HCT116 (cell line): Measurements from ENCODE around the gene SLC25A22. TPM values are rescaled to one million over a fixed set of nuclear protein-coding genes. Genes with fewer than 3 reads are reported as not detected.

Experiments
- ATAC-seq: fragments of 200-7000 bp; cut with Tn5 transposase; 2 replicates; pipeline ENCODE4 v1.9.1; 2020; ENCODE audit warnings: mild to moderate bottlenecking, moderate library complexity
- BruUV-seq: library from RNA; stranded (reverse); fragments of 400-500 nt; replicated peaks from 2 replicates; lab custom pipeline; 2021; lab: Mats Ljungman, UMichigan
- CTCF ChIA-PET: fragments of 300-600 bp; sonication (Branson Sonifier 250); formaldehyde crosslinking; loops from one replicate; lab custom pipeline; 2021; ENCODE audit warnings: antibody characterized with exemption; lab: Charles Lee
- POLR2A ChIA-PET: fragments of 300-600, 350-600 bp; sonication (Branson Sonifier 250); formaldehyde crosslinking; loops from one replicate; lab custom pipeline; 2021; ENCODE audit warnings: antibody characterized with exemption; lab: Charles Lee
- RAD21 ChIA-PET, 2 experiments: fragments of 300-600 bp; sonication (Branson Sonifier 250); formaldehyde crosslinking; loops; one replicate each; lab custom pipeline; 2023; ENCODE audit warnings: low total read pairs in 2 of 2; ENCODE audit not compliant: uncharacterized antibody in 2 of 2, unreplicated experiment in 2 of 2, low non-redundant PET in 1 of 2; lab: Charles Lee
- DNase-seq: peaks from one replicate; pipeline ENCODE4 v3.0.0-alpha.2; 2010; ENCODE audit warnings: low read depth, low spot score
- H2AFZ ChIP-seq: fragments of 200-600 bp; shearing (Covaris generic), sonication (generic); 2 replicates; pipeline ENCODE4 v1.6.1; 2017; ENCODE audit warnings: low read depth, mixed run types, mixed read lengths, antibody characterized with exemption, low read length; ENCODE audit not compliant: poor library complexity, severe bottlenecking
- H3K27ac ChIP-seq: 2 replicates; pipeline ENCODE4 v1.5.1; 2012; ENCODE audit warnings: low read depth, low read length
- H3K27me3 ChIP-seq: fragments of 200-600 bp; sonication (generic); 2 replicates; pipeline ENCODE4 v1.6.1; 2016; ENCODE audit warnings: mixed run types, low read length, mixed read lengths; ENCODE audit not compliant: insufficient read depth
- H3K36me3 ChIP-seq, 2 experiments: fragments of 200-500 bp in 1 of 2; fragments of 200-600 bp in 1 of 2; sonication (Bioruptor generic) in 1 of 2; sonication (generic) in 1 of 2; 2 replicates each; pipeline versions ENCODE4 v1.5.1 to v1.6.1; 2014 to 2016; ENCODE audit warnings: low read length in 2 of 2, inconsistent platforms in 1 of 2, mixed read lengths in 1 of 2, mixed run types in 1 of 2; ENCODE audit not compliant: insufficient read depth in 2 of 2, control insufficient read depth in 1 of 2
- H3K4me1 ChIP-seq, 2 experiments: fragments of 200-600 bp in 1 of 2; sonication (generic) in 1 of 2; 2 replicates each; pipeline versions ENCODE4 v1.5.1 to v1.6.1; 2012 to 2017; ENCODE audit warnings: low read length in 2 of 2, inconsistent platforms in 1 of 2, mild to moderate bottlenecking in 1 of 2, mixed read lengths in 1 of 2, mixed run types in 1 of 2, moderate library complexity in 1 of 2; ENCODE audit not compliant: insufficient read depth in 2 of 2, control insufficient read depth in 1 of 2
- H3K4me2 ChIP-seq: fragments of 200-600 bp; sonication (generic); 2 replicates; pipeline ENCODE4 v1.6.1; 2017; ENCODE audit warnings: mixed run types, low read length, mixed read lengths
- H3K4me3 ChIP-seq, 2 experiments: fragments of 200-600 bp in 1 of 2; sonication (generic) in 1 of 2; replicated peaks in 1 of 2; 2 replicates each; pipeline ENCODE4 v1.5.1; 2011 to 2016; ENCODE audit warnings: low read length in 2 of 2, control low read depth in 1 of 2, low read depth in 1 of 2, mild to moderate bottlenecking in 1 of 2, mixed read lengths in 1 of 2, mixed run types in 1 of 2
- H3K79me2 ChIP-seq: fragments of 200-600 bp; sonication (generic); 2 replicates; pipeline ENCODE4 v1.6.1; 2017; ENCODE audit warnings: mild to moderate bottlenecking, mixed run types, low read length, moderate library complexity, mixed read lengths; ENCODE audit not compliant: insufficient read depth
- H3K9ac ChIP-seq: fragments of 200-600 bp; sonication (generic); 2 replicates; pipeline ENCODE4 v1.6.1; 2016; ENCODE audit warnings: low read length, mixed read lengths
- H3K9me2 ChIP-seq: fragments of 200-600 bp; sonication (generic), shearing (Covaris generic); 2 replicates; pipeline ENCODE4 v1.6.1; 2017; ENCODE audit warnings: mixed run types, mild to moderate bottlenecking, moderate library complexity; ENCODE audit not compliant: insufficient read depth
- H3K9me3 ChIP-seq, 2 experiments: fragments of 200-500 bp in 1 of 2; fragments of 200-600 bp in 1 of 2; sonication (Bioruptor generic) in 1 of 2; sonication (generic) in 1 of 2; 2 replicates each; pipeline ENCODE4 v1.6.1; 2014 to 2017; ENCODE audit warnings: low read length in 2 of 2, mixed read lengths in 2 of 2, inconsistent platforms in 1 of 2, low read depth in 1 of 2, mild to moderate bottlenecking in 1 of 2, mixed run types in 1 of 2, moderate library complexity in 1 of 2; ENCODE audit not compliant: control insufficient read depth in 1 of 2, insufficient read depth in 1 of 2
- H4K20me1 ChIP-seq: fragments of 200-600 bp; sonication (generic), shearing (Covaris generic); 2 replicates; pipeline ENCODE4 v1.6.1; 2017; ENCODE audit warnings: mixed run types, mild to moderate bottlenecking, moderate library complexity; ENCODE audit not compliant: insufficient read depth
- EZH2phosphoT487 ChIP-seq: fragments of 200-600 bp; IDR thresholded peaks from 2 replicates; pipeline ENCODE4 v1.6.1; 2018; ENCODE audit warnings: antibody characterized with exemption, borderline replicate concordance
- FOSL1 ChIP-seq: IDR thresholded peaks from 2 replicates; pipeline ENCODE4 v1.6.1; 2012; ENCODE audit warnings: low read depth
- POLR2A ChIP-seq: IDR thresholded peaks from 2 replicates; pipeline ENCODE4 v1.7.0; 2011; ENCODE audit warnings: borderline replicate concordance; ENCODE audit not compliant: insufficient read depth, insufficient read length; ENCODE audit errors: extremely low read depth
- POLR2AphosphoS5 ChIP-seq: IDR thresholded peaks from 2 replicates; pipeline ENCODE4 v1.6.1; 2011; ENCODE audit warnings: mild to moderate bottlenecking, low read depth, low read length, moderate library complexity
- SP1 ChIP-seq: IDR thresholded peaks from 2 replicates; pipeline ENCODE4 v1.6.1; 2012; ENCODE audit warnings: low read depth
- SRF ChIP-seq: IDR thresholded peaks from 2 replicates; pipeline ENCODE4 v1.6.1; 2012; ENCODE audit warnings: low read depth
- TCF7L2 ChIP-seq: IDR thresholded peaks from 2 replicates; pipeline ENCODE4 v1.7.0; 2011; ENCODE audit warnings: borderline replicate concordance, inconsistent platforms; ENCODE audit not compliant: insufficient read depth, insufficient read length; ENCODE audit errors: extremely low read depth
- ZBTB33 ChIP-seq: IDR thresholded peaks from 2 replicates; pipeline ENCODE4 v1.6.1; 2011; ENCODE audit warnings: mild to moderate bottlenecking, low read length, moderate library complexity; ENCODE audit not compliant: insufficient replicate concordance; ENCODE audit errors: extremely low read depth
- ZFX ChIP-seq: fragments of 450-650 bp; IDR thresholded peaks from 2 replicates; pipeline ENCODE4 v1.6.1; 2017
- intact Hi-C: fragments of 100-400 bp; cut with micrococcal nuclease; formaldehyde crosslinking; loops from 2 replicates; pipeline ENCODE4 v1.10.0; 2022
- total RNA-seq: library from RNA; stranded (reverse); gene quantifications from one replicate; pipeline ENCODE4 v1.2.1, GENCODE V29; 2021; ENCODE audit not compliant: unreplicated experiment
- TF ChIP-seq, protein P1 (sequence below), 3 experiments: fragments of 200-600 bp in 1 of 3; sonication (generic) in 1 of 3; IDR thresholded peaks in 2 of 3; conservative IDR thresholded peaks in 1 of 3; 2 replicates each; pipeline ENCODE4 v1.5.1; 2012 to 2017; ENCODE audit warnings: low read depth in 2 of 3, low read length in 2 of 3, antibody characterized with exemption in 1 of 3, borderline replicate concordance in 1 of 3, control low read depth in 1 of 3, mild to moderate bottlenecking in 1 of 3, mixed read lengths in 1 of 3, mixed run types in 1 of 3, moderate library complexity in 1 of 3; ENCODE audit not compliant: insufficient read depth in 1 of 3
- TF ChIP-seq, protein P2 (sequence below): IDR thresholded peaks from 2 replicates; pipeline ENCODE4 v1.6.1; 2012

Gene SLC25A22
- total RNA-seq, 1 experiment from 2014 or later = 62.0 TPM

DNA sequence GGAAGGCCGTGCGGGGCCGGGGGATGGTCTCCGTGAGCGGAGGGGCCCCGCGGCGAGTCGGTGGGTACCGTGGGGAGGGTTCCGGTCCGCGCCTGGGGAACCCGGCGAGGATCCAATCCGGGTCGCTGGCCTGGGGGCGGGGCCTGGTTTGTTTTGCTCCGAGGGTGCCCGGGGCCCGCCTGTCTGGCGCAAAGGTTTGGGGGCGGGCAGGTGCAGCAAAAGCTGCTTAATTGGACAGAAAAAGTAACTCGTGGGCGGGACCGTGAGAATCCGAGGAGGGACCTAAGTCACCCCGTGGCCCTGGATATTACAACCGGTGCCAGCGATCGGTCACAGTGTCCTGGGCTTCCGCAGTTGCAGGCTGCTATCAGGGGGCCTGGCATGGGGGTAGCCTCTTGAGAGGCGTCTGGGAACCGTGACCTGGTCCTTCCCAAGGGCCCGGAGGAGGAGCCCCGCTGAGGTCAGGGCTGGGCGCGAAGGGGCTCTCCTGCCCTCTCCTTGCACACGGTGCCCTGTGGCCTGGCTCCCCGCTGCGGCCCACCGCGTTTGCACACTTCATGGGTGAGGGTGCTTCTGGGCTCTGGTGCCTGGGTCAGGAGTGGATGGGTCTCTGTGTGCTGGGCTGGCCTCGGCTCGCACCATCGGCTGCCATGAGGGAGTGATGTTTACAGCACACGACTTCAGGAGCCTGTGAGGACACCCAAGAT is 22.0 kb upstream of the SLC25A22 start:
- Histone ChIP-seq H3K4me3 (peak overlapping the region; percentile 65 to 77), H4K20me1 (no peaks in the 10 kb centered on the region), H3K27ac (peak overlapping the region; percentile 81), H3K79me2 (peaks cover 22% of the 10 kb centered on the region), H3K27me3 (no peaks in the 10 kb centered on the region), H2AFZ (no peak overlapping the region), H3K9me2 (no peaks in the 10 kb centered on the region), H3K9ac (peak overlapping the region; percentile 90), H3K36me3 (no peaks in the 10 kb centered on the region), H3K4me1 (peaks cover 26 to 43% of the 10 kb centered on the region in 2 experiments), H3K4me2 (peak overlapping the region; percentile 81), H3K9me3 (no peaks in the 10 kb centered on the region)
- ATAC-seq (peak; percentile 71), DNase-seq (peak; percentile 85)
- POLR2A ChIA-PET = interaction anchor here (0.5 to 2.7 kb wide), 16 partner anchors 8 to 235 kb away, joined by 3 to 45 read pairs (median 6); partner anchors contain the start of genes CD151, CRACR2B, POLR2L and RPLP2
- TF ChIP-seq FOSL1 = no peak
- TF ChIP-seq ZFX = 0 out of 2 replicates have a peak, but pooled peaks have one; percentile 25
- TF ChIP-seq POLR2AphosphoS5 = peak; percentile 39; the same call in 1 of the 2 replicates
- CTCF ChIA-PET = interaction anchor here (1.2 to 1.4 kb wide), 2 partner anchors 11 to 24 kb away, joined by 3 read pairs; partner anchors contain the start of gene RPLP2
- RAD21 ChIA-PET = no interaction called here
- intact Hi-C loops = no loop called here
- BruUV-seq = TSS peak; percentile 76

DNA sequence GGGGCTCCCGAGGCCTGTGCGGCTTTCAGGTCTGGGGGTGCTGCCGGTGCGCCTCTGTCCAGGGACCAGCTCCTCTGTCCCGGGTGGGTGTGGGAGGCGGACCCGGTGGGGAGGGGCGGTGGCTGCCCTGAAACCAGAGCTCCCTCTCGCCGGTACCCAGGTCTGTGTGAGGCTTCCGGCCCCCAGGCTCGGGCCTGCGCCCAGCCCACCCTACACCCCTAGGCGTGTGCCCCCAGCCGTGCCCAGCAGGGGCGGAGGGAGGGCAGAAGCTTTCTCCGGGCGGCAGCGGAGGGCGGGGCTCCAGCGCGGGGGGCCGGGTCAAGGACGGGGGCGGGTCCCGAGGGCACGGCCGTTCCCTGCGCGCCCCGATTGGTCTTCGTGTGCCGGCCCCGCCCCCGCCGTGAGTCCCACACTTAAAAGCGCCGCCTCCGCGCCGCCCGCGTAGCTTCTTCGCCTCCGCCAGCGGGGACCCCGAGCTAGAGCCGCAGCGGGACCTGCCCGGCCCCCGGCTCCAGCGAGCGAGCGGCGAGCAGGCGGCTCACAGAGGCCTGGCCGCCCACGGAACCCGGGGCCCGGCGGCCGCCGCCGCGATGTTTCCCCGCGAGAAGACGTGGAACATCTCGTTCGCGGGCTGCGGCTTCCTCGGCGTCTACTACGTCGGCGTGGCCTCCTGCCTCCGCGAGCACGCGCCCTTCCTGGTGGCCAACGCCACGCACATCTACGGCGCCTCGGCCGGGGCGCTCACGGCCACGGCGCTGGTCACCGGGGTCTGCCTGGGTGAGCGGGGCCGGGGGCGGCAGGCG is 21.2 kb upstream of the SLC25A22 start:
- BruUV-seq = no TSS peak
- no peak overlapping the region for H2AFZ ChIP-seq

More for the DNA sequence above, 21.2 kb upstream of the SLC25A22 start:
- Histone ChIP-seq H3K27me3 (no peaks in the 10 kb centered on the region), H3K79me2 (peaks cover 22% of the 10 kb centered on the region), H3K9me3 (no peaks in the 10 kb centered on the region), H3K9ac (peak overlapping the region; percentile 90), H3K4me3 (peak overlapping the region; percentile 65 to 77), H4K20me1 (no peaks in the 10 kb centered on the region), H3K27ac (peak overlapping the region; percentile 81; the same call in 1 of the 2 replicates), H3K36me3 (no peaks in the 10 kb centered on the region), H3K4me1 (peaks cover 26 to 40% of the 10 kb centered on the region in 2 experiments), H3K9me2 (no peaks in the 10 kb centered on the region), H3K4me2 (peak overlapping the region; percentile 81)
- CTCF ChIA-PET = interaction anchor here (1.2 to 1.4 kb wide), 2 partner anchors 10 to 25 kb away, joined by 3 read pairs; partner anchors contain the start of gene RPLP2
- intact Hi-C loops = no loop called here
- POLR2A ChIA-PET = interaction anchor here (0.5 to 2.7 kb wide), 18 partner anchors 8 to 236 kb away, joined by 3 to 45 read pairs (median 6); partner anchors contain the start of genes CD151, CHID1, CRACR2B and POLR2L
- TF ChIP-seq SRF = no peak
- TF ChIP-seq EZH2phosphoT487 = no peak
- TF ChIP-seq, protein P1, sequence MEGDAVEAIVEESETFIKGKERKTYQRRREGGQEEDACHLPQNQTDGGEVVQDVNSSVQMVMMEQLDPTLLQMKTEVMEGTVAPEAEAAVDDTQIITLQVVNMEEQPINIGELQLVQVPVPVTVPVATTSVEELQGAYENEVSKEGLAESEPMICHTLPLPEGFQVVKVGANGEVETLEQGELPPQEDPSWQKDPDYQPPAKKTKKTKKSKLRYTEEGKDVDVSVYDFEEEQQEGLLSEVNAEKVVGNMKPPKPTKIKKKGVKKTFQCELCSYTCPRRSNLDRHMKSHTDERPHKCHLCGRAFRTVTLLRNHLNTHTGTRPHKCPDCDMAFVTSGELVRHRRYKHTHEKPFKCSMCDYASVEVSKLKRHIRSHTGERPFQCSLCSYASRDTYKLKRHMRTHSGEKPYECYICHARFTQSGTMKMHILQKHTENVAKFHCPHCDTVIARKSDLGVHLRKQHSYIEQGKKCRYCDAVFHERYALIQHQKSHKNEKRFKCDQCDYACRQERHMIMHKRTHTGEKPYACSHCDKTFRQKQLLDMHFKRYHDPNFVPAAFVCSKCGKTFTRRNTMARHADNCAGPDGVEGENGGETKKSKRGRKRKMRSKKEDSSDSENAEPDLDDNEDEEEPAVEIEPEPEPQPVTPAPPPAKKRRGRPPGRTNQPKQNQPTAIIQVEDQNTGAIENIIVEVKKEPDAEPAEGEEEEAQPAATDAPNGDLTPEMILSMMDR (IDR thresholded peaks at IDR 0.05 in 2 of 3, conservative IDR thresholded peaks at IDR 0.05 in 1 of 3; ENCODE audit: borderline replicate concordance in 1 of 3, insufficient read depth in 1 of 3, low read depth in 2 of 3, low read length in 2 of 3) = no peak
- peak; percentile 93 for TF ChIP-seq POLR2AphosphoS5
- no peak for TF ChIP-seq FOSL1
- peak; percentile 53; the same call in 1 of the 2 replicates for TF ChIP-seq ZFX
- peak; percentile 86 for TF ChIP-seq POLR2A
- peak; percentile 82 for TF ChIP-seq TCF7L2
- TF ChIP-seq, protein P2, sequence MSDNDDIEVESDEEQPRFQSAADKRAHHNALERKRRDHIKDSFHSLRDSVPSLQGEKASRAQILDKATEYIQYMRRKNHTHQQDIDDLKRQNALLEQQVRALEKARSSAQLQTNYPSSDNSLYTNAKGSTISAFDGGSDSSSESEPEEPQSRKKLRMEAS = no peak
- no peak for TF ChIP-seq SP1
- TF ChIP-seq ZBTB33 = no peak
- RAD21 ChIA-PET = interaction anchor here in 1 of 2 experiments (0.7 kb wide), 1 partner anchor 232 kb away, joined by 4 read pairs; no protein-coding TSS in a partner anchor
- peak; percentile 75 for ATAC-seq
- DNase-seq = no peak
